Skeletal muscle cell (primary cell): ENCODE measurements around the gene FAM222B.
A peak's percentile ranks its signal among the peaks of the same experiment; 100 is the strongest.

ENCODE experiments used
- DNase-seq: peaks from one replicate; pipeline ENCODE4 v3.0.0-alpha.2; 2010; ENCODE audit warnings: low read depth
- H3K4me3 ChIP-seq: 2 replicates; pipeline ENCODE4 v1.5.1; 2011; ENCODE audit warnings: low read depth, mild to moderate bottlenecking, control low read depth, low read length, moderate library complexity

FAM222B gene

DNA sequence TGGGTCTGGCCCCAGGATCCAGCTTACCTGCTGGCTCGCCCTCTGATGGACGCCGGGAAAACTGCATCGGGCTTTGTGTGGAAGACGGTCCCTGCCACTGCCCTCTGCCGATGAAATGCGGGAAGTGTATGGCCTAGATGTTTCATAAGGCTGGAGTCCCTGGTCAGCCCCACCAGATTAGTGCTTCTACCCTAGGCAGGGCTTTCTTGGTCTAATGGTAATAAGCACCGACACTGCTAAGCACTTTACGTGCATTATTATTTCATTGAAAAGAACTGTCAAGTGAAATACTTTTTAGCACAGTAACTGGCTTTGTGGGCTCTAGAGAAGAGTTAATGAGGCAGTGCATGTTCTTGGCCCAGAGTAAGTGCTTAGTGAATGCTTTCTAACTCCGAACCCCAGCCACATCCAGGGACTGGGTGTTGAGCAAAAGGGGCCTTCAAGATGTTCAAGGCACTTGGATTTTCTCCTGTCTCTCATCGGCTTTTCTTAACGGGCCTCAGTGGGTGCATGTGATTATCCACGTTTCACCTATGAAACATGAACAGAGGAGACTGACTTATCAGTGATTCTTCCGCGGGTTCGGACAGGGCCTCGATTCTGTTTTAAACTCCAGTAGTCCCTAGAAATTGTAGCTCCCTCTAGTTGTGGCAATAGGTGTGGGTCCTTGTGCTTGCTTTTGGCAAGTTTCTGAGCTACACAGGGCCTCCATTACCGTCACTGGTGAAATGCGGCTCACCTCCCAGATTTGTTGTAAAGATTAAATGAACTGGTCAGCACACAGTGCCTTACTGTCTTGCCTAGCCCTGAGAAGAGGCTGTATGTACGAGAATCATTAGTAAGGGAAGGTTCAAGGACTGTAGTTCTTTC, 92.2 kb downstream of the FAM222B start:
- DNase-seq, result peak; percentile 65

DNA sequence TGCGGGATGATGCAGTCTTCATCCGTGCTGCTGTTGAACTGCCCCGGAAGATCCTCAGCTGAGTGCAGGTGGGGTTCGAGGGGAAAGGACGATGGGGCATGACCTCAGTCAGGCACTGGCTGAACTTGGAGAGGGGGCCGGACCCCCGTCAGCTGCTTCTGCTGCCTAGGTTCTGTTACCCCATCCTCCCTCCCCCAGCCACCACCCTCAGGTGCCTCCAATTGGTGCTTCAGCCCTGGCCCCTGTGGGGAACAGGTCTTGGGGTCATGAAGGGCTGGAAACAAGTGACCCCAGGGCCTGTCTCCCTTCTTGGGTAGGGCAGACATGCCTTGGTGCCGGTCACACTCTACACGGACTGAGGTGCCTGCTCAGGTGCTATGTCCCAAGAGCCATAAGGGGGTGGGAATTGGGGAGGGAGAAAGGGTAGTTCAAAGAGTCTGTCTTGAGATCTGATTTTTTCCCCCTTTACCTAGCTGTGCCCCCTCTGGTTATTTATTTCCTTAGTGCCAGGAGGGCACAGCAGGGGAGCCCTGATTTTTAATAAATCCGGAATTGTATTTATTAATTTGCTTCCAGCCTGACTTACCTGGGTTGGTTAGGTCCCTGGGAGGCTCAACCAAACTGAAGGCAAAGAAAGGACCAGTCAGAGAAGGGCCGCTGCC, 92.9 kb downstream of the FAM222B start:
- no peak overlapping the region for H3K4me3 ChIP-seq
- DNase-seq, result no peak

More for the DNA sequence above, 92.2 kb downstream of the FAM222B start:
- H3K4me3 ChIP-seq, result no peak overlapping the region

DNA sequence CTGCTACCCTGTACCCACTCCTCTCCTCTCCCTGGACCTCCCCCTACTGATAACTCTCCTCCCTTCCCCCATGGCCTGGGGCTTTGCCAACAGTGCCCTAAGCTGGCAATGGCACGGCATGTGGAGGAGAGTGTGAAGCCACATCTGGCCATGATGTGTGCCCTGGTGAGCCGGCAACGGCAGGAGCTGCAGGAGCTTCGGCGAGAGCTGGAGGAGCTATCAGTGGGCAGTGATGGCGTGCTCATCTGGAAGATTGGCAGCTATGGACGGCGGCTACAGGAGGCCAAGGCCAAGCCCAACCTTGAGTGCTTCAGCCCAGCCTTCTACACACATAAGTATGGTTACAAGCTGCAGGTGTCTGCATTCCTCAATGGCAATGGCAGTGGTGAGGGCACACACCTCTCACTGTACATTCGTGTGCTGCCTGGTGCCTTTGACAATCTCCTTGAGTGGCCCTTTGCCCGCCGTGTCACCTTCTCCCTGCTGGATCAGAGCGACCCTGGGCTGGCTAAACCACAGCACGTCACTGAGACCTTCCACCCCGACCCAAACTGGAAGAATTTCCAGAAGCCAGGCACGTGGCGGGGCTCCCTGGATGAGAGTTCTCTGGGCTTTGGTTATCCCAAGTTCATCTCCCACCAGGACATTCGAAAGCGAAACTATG, 93.6 kb downstream of the FAM222B start:
- DNase-seq, result no peak
- no peak overlapping the region for H3K4me3 ChIP-seq

DNA sequence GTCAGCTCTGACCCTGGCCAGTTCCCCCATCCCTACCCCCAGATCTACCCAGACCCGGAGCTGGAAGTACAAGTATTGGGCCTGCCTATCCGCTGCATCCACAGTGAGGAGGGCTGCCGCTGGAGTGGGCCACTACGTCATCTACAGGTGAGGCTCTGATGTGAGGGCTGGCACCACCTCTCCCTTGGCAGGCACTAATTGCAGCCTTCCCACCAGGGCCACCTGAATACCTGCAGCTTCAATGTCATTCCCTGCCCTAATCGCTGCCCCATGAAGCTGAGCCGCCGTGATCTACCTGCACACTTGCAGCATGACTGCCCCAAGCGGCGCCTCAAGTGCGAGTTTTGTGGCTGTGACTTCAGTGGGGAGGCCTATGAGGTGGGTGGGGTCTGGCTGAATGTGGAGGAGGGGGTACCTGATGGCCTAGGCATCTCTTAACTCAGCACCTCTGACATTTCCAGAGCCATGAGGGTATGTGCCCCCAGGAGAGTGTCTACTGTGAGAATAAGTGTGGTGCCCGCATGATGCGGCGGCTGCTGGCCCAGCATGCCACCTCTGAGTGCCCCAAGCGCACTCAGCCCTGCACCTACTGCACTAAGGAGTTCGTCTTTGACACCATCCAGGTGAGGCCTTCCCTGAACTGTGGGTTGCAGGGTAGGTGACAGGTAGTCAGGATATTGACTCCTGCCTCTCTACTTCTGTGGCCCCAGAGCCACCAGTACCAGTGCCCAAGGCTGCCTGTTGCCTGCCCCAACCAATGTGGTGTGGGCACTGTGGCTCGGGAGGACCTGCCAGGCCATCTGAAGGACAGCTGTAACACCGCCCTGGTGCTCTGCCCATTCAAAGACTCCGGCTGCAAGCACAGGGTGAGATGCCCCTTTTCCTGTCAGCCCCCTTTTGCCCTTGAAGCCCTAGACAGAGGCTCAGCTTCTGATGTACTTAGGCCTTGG, 94.5 kb downstream of the FAM222B start:
- H3K4me3 ChIP-seq, result no peak overlapping the region

DNA sequence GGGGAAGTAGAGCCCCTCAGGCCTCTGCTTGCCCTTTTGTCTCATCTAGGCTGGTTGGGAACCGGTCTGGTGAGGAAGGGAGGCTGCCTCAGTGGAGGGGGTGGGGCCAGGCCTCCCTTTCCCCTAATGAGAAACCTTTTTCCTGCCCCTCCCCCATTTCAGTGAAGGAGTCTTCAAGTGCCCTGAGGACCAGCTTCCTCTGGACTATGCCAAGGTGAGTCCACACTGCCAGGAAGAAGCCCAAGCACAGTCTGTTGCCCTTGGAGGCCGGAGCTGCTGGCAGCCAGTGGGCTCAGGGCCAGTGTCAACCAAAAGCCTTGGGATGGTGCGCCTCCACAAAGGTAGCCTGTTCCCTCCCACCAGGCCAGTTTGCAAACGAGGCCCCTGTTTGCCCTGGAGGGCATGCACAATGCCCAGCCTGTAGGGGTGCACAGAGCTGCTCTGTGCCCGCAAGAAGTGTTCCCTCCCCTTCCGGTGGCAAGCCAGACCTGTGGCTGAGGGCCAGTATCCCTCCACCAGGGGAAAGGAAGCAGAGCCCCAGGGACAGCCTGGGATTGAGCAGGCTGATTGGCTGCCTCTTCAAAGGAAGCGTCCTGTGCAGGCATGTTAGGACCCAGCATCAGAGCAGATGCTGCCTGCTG, 95.4 kb downstream of the FAM222B start:
- DNase-seq, result no peak
- no peak overlapping the region for H3K4me3 ChIP-seq

More for the DNA sequence above, 94.5 kb downstream of the FAM222B start:
- no peak for DNase-seq

DNA sequence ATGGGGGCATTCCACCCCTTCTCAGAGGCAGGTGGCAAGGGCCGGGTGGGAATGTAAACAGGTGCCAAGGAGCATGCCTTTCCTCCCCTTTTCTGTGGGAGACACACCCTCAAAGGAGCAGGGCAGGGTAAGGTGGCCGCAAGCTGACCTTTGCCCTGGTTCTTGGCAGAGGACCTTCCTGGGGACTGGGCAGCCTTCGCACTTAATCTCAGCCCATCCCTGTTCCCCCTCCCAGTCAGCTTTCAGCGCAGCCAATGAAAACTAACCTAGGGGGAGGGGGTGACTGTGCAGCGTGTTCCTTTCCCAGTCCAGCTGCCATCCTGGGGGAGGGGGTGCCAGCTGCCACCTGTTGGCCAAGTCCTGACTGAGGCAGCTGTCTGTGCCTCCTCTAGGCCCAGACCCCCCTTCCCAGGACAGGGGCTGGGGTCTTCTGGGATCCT, 96.0 kb downstream of the FAM222B start:
- DNase-seq, result peak; percentile 53
- H3K4me3 ChIP-seq, result peak overlapping the region; percentile 89

DNA sequence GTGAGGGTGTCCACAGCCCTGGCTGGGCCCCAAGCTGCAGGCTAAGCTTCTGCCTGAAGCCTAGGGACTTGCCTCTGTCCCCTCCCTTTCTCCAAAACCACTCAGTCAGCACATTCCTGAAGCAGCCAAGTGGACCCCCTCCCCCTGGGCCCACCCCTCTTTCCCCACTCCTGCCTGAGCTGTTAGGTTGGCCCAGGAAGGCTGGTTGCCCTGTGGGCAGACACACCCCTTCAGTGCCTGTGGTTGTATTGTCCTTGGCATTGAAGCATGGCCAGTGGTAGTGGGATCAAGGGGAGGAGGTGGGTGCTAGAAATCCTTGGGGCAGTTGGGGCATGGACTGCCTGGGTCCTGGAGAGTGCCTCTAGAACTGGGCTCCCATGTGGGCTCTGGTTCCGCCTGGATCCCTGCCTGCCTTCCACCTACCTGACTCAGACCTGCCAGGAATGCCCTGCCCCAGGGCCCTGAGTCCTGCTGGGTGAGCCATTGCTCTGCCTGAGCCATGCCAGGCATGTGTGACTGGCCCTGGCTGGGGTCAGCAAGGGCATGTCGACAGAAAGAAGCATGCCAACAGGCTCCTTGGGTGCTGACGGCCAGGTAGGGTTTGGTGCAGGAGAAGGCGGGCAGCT, 96.7 kb downstream of the FAM222B start:
- DNase-seq, result no peak
- H3K4me3 ChIP-seq, result peak overlapping the region; percentile 89

DNA sequence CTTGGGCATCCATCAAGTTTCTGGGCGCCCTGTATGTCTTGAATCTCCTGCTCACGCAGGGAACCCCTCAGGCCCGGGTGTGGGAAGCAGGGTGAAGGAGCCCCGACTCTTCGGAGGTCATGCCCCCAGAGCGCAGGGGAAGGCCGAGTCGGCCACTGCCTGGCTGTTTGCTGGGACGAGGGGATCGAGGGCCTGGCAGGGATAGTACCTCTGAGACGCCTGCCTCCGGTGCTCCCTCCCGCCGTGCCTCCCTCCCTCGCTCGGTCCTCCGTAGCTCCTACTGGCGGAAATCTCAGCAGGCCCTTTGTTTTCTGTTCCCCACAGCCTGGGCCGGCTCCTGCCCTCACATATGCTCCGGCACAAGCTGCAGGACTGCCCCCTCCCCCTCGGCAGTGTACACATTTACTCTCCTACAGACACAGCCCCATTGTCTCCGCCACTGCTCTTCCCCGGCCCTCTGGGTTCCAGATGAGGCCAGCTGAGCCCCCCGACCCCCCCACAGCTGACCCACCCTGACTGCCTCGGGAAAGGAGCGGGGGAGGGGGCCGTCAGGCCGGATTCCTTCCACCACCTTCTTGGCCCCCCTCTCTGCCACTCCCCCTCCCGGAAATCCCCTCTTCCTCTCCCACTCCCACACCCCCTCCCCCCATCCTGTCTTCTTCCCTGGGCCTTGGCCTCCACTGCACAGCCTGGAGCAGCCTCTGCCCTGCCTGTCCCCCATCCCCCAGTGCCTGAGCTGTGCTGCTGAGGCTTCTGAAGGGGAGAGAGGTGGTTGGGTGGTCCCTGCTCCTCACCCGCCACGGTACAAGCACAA, 97.4 kb downstream of the FAM222B start:
- peak; percentile 11 for DNase-seq
- H3K4me3 ChIP-seq, result peak overlapping the region; percentile 89

DNA sequence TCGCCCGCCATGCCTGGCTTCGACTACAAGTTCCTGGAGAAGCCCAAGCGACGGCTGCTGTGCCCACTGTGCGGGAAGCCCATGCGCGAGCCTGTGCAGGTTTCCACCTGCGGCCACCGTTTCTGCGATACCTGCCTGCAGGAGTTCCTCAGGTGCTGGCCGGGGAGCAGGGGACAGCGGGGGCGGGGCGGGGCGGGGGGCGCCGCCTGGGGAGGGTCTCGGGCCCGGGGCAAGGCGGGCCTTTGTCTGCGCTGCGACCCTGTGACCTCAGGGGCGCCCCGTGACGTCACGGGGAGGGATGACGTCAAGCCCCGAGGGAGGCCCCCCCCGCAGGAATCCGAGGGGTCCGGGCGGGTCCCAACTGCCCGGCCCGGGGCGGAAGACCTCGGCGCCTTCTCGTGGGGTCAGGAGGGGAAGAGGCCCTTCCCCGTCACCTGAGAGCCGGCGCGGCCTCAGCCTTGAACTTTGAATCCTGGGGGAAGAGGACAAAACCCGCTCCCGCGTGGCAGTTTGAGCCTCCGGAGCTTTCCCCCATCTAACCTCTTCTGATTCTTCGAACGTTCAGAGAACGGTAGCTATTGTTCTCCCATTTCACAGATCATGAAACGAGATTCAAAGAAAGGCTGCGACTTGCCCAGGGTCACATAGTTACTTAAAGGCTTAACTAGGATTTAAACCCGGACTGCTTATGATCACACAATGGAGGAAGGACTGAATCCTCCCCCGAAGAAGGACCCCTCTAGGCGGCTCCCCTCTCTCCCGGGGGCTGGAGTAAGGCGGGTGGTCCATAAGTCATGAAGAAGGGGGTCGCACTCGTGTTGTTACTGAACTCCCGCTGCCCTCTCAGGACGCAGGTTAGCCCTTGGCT, 98.3 kb downstream of the FAM222B start:
- no peak for DNase-seq
- H3K4me3 ChIP-seq, result peak overlapping the region; percentile 89

DNA sequence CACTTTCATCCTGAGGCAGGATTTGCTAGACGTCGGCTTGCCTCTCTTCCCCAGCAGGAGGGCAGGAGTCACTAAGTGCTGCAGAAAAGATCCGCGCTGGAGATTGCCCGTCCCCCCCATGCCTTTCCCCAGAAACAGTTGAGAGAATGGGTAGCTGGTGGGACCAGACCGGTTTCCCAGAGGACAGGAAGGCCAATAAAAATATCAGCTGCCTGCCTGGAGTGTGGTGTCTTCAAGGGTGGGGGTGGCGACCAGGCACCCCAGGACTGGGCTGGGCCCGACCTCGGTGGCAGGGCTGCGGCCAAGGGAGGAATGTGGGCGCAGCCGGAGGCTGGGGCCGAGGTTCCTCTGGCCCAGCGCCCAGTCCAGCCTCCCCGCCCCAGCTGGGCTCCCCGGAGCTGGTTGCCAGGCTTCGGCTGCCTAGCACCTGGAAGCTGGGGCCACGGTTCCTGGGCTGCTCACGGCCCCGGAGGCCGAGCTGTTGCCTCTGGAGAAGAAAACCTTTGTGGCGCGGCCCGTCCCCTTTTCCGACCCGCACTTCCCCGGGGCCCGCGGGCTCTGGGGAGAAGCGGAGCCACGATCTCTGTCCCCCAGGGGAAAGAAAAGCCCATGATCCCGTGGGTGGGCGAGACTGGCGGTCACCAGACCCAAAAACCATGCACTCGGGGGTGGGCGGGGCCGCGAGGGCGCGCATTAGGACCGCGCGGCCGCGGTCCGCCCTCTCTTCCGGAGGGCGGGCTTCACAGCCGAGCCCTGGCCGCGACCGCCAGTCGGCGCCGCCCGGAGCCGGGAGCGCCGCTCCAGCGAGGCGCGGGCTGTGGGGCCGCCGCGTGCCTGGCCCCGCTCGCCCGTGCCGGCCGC, 99.1 kb downstream of the FAM222B start, which contains the start of gene TRAF4:
TRAF4 (plus strand) TSS at position 769 of the 861 bp plus-strand sequence. CDS start 102 bp downstream, outside the sequence.
- H3K4me3 ChIP-seq, result peak within 1 kb of the TSS; percentile 89
- DNase-seq, result no peak

DNA sequence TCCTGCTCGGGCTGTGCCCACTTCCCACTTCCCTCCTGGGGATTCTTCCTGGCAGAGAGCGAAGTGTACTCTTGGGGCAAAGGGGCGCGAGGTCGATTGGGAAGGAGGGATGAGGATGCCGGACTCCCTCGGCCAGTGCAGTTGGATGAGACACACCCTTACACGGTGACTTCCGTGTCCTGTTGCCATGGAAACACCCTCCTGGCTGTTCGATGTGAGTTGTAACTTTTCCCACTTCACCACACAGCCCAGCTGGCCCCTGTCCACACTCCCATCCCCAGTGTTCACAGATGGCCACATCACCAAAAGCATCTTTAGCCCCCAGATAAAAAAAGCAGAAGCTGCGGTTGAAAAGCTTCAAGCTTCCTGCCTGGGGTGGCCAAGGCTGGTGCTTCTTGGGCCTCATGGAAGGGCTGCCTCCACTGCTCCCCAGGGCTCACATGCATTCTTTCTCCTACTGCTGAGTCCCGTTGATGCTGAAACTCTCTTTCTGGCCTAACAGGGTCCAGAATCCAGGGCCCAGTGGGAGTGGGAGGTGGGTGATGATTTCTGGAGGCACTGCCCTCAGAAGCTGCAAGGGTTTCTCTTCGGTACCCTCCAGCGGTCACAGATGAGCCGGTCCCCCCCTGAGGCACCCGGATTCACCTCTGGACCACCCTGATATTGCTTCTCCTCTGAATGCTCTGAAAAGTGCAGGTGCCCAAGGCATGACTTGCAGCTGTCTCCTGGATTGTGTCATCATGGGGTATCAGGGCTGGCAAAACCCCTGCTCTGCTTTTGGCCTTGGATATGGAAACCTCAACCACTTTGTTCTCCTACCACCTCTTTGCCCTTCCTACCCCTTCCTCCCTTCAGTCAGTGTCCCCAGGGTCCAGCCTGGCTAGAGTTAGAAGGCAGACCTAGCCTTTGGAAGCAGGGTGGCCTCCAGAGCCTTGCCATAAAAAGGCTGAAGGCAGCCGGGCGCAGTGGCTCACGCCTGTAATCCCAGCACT, 100.9 kb downstream of the FAM222B start:
- no peak overlapping the region for H3K4me3 ChIP-seq
- DNase-seq, result no peak

DNA sequence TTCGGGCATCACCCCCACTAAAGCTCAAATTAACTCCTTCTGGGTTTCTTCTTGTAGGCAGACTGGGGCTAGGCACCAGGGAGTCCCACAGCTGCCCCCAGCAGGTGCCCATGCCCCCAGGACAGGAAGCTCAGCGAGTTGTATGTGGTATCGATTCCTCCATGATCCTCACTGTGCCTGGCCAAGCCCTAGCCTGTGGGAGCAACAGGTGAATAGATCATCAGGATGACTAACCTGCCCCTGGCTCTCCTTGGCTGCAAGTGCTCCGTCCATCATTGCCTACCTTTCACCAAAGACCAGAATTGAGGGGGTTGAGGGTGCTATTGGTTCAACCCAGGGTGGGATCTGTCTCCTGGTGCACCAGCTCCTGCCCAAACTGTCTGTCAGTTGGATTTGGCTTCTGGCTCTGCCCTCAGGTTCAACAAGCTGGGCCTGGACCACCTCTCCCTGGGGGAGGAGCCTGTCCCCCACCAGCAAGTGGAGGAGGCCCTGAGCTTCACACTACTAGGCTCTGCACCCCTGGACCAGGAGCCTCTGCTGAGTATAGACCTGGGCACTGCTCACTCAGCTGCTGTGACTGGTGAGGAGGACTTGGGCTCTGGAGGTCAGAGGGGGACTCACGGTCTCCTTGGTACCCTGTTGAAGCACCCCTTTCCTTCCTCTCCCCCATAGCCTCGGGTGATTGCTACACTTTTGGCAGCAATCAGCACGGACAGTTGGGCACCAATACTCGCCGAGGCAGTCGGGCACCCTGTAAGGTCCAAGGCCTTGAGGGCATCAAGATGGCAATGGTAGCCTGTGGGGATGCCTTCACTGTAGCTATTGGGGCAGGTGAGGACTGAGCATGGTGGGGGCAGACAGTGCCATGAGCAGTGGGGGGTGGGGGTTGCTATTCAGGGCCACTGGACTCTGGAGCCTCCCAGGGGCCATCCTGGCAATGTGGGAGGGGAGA, 101.9 kb downstream of the FAM222B start:
- DNase-seq, result no peak
- H3K4me3 ChIP-seq, result no peak overlapping the region

DNA sequence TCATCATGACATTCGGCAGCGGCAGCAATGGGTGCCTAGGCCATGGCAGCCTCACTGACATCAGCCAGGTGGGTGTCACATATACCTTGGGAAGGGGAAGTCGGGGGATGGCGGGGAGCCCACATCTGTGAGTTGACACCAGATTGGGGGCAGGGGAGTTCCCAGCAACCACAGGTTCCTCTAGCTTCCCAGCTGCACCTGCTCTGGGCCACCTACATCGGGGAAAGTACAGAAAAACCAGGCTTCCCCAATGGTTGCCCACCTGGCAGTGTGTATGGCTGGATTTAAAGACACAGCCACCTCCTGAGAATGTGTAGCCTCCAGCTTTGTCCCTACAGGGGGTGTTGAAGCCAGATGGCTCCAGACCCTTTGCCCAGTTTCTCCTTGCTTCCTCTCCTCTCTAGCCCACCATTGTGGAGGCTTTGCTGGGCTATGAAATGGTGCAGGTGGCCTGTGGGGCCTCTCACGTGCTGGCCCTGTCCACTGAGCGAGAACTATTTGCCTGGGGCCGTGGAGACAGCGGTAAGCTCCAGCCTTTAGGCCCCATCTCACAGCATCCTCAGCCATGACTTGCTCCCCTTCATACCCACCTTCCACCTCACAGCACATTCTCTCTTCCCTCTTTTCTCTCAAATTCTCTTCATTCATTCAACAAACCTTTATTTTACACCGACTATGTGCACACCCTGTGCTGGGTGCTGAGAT, 103.8 kb downstream of the FAM222B start:
- no peak overlapping the region for H3K4me3 ChIP-seq
- no peak for DNase-seq
